SH-SY5Y (cell line): Measurements from ENCODE around the gene MAST4.

ENCODE experiments used
- GATA2 ChIP-seq: IDR thresholded peaks from 2 replicates; pipeline ENCODE4 v1.6.1; 2011; ENCODE audit warnings: mild to moderate bottlenecking, low read depth, low read length
- GATA3 ChIP-seq: IDR thresholded peaks from 2 replicates; pipeline ENCODE4 v1.6.1; 2011; ENCODE audit warnings: low read depth, mild to moderate bottlenecking, low read length, moderate library complexity

DNA sequence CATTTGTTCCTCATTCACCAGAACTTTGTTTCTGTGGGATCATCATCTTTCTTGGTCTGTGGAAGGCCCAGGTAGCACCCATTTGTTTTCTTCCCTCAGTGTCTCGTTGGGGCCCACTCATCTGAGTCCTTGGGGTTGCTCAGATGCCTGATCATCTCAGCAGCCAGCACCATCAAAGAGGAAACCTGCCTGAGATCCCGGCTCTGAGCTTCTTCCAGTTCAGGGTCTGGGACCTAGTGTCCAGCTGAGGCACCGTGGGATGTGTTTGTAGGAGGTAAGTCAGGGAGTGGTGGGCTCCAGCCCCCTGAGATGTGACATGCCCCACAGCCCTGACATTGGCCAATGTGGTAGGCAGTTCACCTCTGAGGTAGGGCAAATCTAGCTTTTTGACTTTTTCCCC is 609.8 kb downstream of the MAST4 start:
- no peak for TF ChIP-seq GATA3
- TF ChIP-seq GATA2 = no peak
